Measurements from ENCODE around the gene NSUN3.

GRCh38 chr3:94081884-94082283 lies 19.0 kb downstream of the NSUN3 start:
- no peak for TF ChIP-seq NFRKB (IDR thresholded peaks at IDR 0.05)
- TF ChIP-seq FOXA1 (IDR thresholded peaks at IDR 0.05), result no peak
- TF ChIP-seq SP1 (IDR thresholded peaks at IDR 0.05), result no peak
- TF ChIP-seq PKNOX1 (IDR thresholded peaks at IDR 0.05), result no peak
- TF ChIP-seq FOXM1 (IDR thresholded peaks at IDR 0.05; ENCODE audit: borderline replicate concordance), result no peak
- TF ChIP-seq TARDBP (IDR thresholded peaks at IDR 0.05), result no peak
- TF ChIP-seq ARNT (IDR thresholded peaks at IDR 0.05), result no peak
- TF ChIP-seq FOXK2 (IDR thresholded peaks at IDR 0.05), result no peak
- TF ChIP-seq SUZ12 (IDR thresholded peaks at IDR 0.05), result no peak
- TF ChIP-seq HDGF (IDR thresholded peaks at IDR 0.05; ENCODE audit: borderline replicate concordance), result no peak
- no peak for TF ChIP-seq ELF4 (IDR thresholded peaks at IDR 0.05)
- no peak for TF ChIP-seq CTBP1 (IDR thresholded peaks at IDR 0.05; ENCODE audit: borderline replicate concordance)
- no peak for TF ChIP-seq BHLHE40 (IDR thresholded peaks at IDR 0.05; ENCODE audit: borderline replicate concordance)
- no peak for TF ChIP-seq L3MBTL2 (conservative IDR thresholded peaks at IDR 0.05)

Data from HEK293T (cell line).